ENCODE measurements around the gene GOLGA6B.

The GOLGA6B gene

DNA sequence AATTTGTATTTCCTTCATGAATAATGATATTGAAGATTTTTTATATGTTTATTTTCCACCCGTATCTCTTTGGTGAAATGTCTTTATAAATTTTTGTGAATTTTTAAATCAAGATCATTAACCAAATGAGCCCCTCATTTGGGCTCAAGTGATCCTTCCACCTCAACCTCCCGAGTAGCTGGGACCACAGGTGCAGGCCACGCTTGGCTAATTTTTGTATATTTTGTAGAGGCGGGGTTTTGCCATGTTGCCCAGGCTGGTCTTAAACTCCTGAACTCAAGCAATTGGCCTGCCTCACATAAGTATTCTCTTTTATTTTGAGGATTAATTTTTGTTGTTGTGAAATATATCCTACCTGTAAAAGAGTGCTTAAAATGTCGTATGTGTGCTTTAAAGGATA, 36.4 kb downstream of the GOLGA6B start (continued):
- TF ChIP-seq, protein P1, sequence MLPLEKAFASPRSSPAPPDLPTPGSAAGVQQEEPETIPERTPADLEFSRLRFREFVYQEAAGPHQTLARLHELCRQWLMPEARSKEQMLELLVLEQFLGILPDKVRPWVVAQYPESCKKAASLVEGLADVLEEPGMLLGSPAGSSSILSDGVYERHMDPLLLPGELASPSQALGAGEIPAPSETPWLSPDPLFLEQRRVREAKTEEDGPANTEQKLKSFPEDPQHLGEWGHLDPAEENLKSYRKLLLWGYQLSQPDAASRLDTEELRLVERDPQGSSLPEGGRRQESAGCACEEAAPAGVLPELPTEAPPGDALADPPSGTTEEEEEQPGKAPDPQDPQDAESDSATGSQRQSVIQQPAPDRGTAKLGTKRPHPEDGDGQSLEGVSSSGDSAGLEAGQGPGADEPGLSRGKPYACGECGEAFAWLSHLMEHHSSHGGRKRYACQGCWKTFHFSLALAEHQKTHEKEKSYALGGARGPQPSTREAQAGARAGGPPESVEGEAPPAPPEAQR (tag by site-specific recombination; IDR thresholded peaks at IDR 0.05), result no peak
- TF ChIP-seq, protein P2, sequence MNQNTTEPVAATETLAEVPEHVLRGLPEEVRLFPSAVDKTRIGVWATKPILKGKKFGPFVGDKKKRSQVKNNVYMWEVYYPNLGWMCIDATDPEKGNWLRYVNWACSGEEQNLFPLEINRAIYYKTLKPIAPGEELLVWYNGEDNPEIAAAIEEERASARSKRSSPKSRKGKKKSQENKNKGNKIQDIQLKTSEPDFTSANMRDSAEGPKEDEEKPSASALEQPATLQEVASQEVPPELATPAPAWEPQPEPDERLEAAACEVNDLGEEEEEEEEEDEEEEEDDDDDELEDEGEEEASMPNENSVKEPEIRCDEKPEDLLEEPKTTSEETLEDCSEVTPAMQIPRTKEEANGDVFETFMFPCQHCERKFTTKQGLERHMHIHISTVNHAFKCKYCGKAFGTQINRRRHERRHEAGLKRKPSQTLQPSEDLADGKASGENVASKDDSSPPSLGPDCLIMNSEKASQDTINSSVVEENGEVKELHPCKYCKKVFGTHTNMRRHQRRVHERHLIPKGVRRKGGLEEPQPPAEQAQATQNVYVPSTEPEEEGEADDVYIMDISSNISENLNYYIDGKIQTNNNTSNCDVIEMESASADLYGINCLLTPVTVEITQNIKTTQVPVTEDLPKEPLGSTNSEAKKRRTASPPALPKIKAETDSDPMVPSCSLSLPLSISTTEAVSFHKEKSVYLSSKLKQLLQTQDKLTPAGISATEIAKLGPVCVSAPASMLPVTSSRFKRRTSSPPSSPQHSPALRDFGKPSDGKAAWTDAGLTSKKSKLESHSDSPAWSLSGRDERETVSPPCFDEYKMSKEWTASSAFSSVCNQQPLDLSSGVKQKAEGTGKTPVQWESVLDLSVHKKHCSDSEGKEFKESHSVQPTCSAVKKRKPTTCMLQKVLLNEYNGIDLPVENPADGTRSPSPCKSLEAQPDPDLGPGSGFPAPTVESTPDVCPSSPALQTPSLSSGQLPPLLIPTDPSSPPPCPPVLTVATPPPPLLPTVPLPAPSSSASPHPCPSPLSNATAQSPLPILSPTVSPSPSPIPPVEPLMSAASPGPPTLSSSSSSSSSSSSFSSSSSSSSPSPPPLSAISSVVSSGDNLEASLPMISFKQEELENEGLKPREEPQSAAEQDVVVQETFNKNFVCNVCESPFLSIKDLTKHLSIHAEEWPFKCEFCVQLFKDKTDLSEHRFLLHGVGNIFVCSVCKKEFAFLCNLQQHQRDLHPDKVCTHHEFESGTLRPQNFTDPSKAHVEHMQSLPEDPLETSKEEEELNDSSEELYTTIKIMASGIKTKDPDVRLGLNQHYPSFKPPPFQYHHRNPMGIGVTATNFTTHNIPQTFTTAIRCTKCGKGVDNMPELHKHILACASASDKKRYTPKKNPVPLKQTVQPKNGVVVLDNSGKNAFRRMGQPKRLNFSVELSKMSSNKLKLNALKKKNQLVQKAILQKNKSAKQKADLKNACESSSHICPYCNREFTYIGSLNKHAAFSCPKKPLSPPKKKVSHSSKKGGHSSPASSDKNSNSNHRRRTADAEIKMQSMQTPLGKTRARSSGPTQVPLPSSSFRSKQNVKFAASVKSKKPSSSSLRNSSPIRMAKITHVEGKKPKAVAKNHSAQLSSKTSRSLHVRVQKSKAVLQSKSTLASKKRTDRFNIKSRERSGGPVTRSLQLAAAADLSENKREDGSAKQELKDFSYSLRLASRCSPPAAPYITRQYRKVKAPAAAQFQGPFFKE (tag by site-specific recombination; IDR thresholded peaks at IDR 0.05; ENCODE audit: borderline replicate concordance), result no peak
- TF ChIP-seq ZNF391 (tag by site-specific recombination; IDR thresholded peaks at IDR 0.05; ENCODE audit: borderline replicate concordance, low read depth) (no peak), ZNF404 (tag by site-specific recombination; IDR thresholded peaks at IDR 0.05) (no peak), ZNF529 (tag by site-specific recombination; IDR thresholded peaks at IDR 0.05; ENCODE audit: insufficient replicate concordance) (no peak), ZNF510 (tag by site-specific recombination; IDR thresholded peaks at IDR 0.05; ENCODE audit: insufficient replicate concordance) (no peak)
- TF ChIP-seq, protein P3, sequence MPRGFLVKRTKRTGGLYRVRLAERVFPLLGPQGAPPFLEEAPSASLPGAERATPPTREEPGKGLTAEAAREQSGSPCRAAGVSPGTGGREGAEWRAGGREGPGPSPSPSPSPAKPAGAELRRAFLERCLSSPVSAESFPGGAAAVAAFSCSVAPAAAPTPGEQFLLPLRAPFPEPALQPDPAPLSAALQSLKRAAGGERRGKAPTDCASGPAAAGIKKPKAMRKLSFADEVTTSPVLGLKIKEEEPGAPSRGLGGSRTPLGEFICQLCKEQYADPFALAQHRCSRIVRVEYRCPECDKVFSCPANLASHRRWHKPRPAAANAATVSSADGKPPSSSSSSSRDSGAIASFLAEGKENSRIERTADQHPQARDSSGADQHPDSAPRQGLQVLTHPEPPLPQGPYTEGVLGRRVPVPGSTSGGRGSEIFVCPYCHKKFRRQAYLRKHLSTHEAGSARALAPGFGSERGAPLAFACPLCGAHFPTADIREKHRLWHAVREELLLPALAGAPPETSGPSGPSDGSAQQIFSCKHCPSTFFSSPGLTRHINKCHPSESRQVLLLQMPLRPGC (tag by site-specific recombination; IDR thresholded peaks at IDR 0.05), result no peak

DNA sequence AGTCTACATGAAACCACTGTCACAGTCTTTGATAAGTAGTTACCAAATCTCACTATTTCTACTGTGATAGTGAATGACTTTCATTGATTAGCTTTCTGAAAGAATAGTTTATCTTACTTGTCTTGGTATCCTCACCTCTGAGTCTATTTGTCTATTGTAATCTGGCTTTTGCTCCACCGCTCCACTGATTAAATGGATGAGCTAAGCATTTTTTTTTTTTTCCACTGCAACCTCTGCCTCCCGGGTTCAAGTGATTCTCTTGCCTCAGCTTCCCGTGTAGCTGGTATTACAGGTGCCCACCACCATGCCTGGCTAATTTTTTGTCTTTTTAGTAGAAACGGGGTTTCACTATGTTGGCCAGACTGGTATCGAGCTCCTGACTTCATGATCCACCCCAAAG, 44.4 kb downstream of the GOLGA6B start:
- CTCF ChIA-PET, result interaction anchor here (0.7 to 0.8 kb wide), 2 partner anchors 23 to 503 kb away, joined by 3 to 5 read pairs; no protein-coding TSS in a partner anchor
- TF ChIP-seq ZNF610 (tag by site-specific recombination; IDR thresholded peaks at IDR 0.05; ENCODE audit: borderline replicate concordance) (no peak), GLIS2 (tag by site-specific recombination; IDR thresholded peaks at IDR 0.05) (no peak), ZNF658 (tag by site-specific recombination; IDR thresholded peaks at IDR 0.05) (no peak), PRDM1 (tag by site-specific recombination; IDR thresholded peaks at IDR 0.05) (no peak), ZNF335 (tag by site-specific recombination; conservative IDR thresholded peaks at IDR 0.05) (no peak), ZNF132 (tag by site-specific recombination; IDR thresholded peaks at IDR 0.05; ENCODE audit: borderline replicate concordance) (no peak), ZNF621 (tag by site-specific recombination; IDR thresholded peaks at IDR 0.05) (no peak), EGR2 (tag by site-specific recombination; IDR thresholded peaks at IDR 0.05; ENCODE audit: low read depth) (no peak), ZNF624 (tag by site-specific recombination; IDR thresholded peaks at IDR 0.05) (no peak)
- TF ChIP-seq, protein P4, sequence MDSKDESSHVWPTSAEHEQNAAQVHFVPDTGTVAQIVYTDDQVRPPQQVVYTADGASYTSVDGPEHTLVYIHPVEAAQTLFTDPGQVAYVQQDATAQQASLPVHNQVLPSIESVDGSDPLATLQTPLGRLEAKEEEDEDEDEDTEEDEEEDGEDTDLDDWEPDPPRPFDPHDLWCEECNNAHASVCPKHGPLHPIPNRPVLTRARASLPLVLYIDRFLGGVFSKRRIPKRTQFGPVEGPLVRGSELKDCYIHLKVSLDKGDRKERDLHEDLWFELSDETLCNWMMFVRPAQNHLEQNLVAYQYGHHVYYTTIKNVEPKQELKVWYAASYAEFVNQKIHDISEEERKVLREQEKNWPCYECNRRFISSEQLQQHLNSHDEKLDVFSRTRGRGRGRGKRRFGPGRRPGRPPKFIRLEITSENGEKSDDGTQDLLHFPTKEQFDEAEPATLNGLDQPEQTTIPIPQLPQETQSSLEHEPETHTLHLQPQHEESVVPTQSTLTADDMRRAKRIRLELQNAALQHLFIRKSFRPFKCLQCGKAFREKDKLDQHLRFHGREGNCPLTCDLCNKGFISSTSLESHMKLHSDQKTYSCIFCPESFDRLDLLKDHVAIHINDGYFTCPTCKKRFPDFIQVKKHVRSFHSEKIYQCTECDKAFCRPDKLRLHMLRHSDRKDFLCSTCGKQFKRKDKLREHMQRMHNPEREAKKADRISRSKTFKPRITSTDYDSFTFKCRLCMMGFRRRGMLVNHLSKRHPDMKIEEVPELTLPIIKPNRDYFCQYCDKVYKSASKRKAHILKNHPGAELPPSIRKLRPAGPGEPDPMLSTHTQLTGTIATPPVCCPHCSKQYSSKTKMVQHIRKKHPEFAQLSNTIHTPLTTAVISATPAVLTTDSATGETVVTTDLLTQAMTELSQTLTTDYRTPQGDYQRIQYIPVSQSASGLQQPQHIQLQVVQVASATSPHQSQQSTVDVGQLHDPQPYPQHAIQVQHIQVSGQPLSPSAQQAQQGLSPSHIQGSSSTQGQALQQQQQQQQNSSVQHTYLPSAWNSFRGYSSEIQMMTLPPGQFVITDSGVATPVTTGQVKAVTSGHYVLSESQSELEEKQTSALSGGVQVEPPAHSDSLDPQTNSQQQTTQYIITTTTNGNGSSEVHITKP (tag by site-specific recombination; IDR thresholded peaks at IDR 0.05), result no peak
- TF ChIP-seq, protein P5, sequence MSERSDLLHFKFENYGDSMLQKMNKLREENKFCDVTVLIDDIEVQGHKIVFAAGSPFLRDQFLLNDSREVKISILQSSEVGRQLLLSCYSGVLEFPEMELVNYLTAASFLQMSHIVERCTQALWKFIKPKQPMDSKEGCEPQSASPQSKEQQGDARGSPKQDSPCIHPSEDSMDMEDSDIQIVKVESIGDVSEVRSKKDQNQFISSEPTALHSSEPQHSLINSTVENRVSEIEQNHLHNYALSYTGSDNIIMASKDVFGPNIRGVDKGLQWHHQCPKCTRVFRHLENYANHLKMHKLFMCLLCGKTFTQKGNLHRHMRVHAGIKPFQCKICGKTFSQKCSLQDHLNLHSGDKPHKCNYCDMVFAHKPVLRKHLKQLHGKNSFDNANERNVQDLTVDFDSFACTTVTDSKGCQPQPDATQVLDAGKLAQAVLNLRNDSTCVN (tag by site-specific recombination; optimal IDR thresholded peaks at IDR 0.05), result no peak
- TF ChIP-seq, protein P6, sequence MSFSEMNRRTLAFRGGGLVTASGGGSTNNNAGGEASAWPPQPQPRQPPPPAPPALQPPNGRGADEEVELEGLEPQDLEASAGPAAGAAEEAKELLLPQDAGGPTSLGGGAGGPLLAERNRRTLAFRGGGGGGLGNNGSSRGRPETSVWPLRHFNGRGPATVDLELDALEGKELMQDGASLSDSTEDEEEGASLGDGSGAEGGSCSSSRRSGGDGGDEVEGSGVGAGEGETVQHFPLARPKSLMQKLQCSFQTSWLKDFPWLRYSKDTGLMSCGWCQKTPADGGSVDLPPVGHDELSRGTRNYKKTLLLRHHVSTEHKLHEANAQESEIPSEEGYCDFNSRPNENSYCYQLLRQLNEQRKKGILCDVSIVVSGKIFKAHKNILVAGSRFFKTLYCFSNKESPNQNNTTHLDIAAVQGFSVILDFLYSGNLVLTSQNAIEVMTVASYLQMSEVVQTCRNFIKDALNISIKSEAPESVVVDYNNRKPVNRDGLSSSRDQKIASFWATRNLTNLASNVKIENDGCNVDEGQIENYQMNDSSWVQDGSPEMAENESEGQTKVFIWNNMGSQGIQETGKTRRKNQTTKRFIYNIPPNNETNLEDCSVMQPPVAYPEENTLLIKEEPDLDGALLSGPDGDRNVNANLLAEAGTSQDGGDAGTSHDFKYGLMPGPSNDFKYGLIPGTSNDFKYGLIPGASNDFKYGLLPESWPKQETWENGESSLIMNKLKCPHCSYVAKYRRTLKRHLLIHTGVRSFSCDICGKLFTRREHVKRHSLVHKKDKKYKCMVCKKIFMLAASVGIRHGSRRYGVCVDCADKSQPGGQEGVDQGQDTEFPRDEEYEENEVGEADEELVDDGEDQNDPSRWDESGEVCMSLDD (tag by site-specific recombination; IDR thresholded peaks at IDR 0.05), result no peak

More for the DNA sequence above, 44.4 kb downstream of the GOLGA6B start:
- Histone ChIP-seq H3K27ac (ENCODE audit: extremely low read depth, low read depth, low read length) (no peak overlapping the region), H3K4me3 (ENCODE audit: low read depth, low read length) (no peak overlapping the region), H3K4me1 (ENCODE audit: control insufficient read depth, insufficient read depth, low read length) (no peaks in the 10 kb centered on the region), H3K9me3 (ENCODE audit: control insufficient read depth, insufficient read depth, low read depth, low read length) (no peaks in the 10 kb centered on the region), H3K36me3 (ENCODE audit: control insufficient read depth in 2 of 2, insufficient read depth in 1 of 2, low read length in 2 of 2) (no peaks in the 10 kb centered on the region; a peak in 1 of 3 replicates)
- POLR2A ChIA-PET, result interaction anchor here (1.2 kb wide), 1 partner anchor 13 kb away, joined by 3 read pairs; the partner anchor contains the start of genes BBS4 and HIGD2B

Data from HEK293 (cell line).